Activated T-helper 1 cell treated with anti-CD3 and anti-CD28 coated beads, Interleukin-12 subunit alpha, Interleukin-12 subunit beta, Interleukin-2, Interleukin-4 antibody, amounts not matched to agents 30 ng/mL and 10 ng/mL and 1 ng/mL, durations not matched to agents 14 hours and 24 hours and 36 hours (primary cell): ENCODE data around the gene ZFAND3. TPM values are rescaled to one million over a fixed set of nuclear protein-coding genes. Genes with fewer than 3 reads are reported as not detected.
"Not testable (repeated sequence)": the region's sequence is repeated elsewhere in the genome, so short reads cannot be mapped to it uniquely, and the experiment has no call there.

Source experiments
- DNase-seq: peaks from one replicate; pipeline ENCODE4 v3.0.0; 2021; ENCODE audit warnings: low spot score
- H3K27ac Mint-ChIP-seq: one replicate; pipeline ENCODE4 v1.8.0; 2021; ENCODE audit warnings: mild to moderate bottlenecking, mixed read lengths
- H3K27me3 Mint-ChIP-seq: one replicate; pipeline ENCODE4 v1.8.0; 2022; ENCODE audit warnings: mild to moderate bottlenecking, moderate library complexity, mixed read lengths; ENCODE audit not compliant: insufficient read depth
- H3K36me3 Mint-ChIP-seq: one replicate; pipeline ENCODE4 v1.8.0; 2021; ENCODE audit warnings: low read depth, mixed read lengths
- H3K4me1 Mint-ChIP-seq: one replicate; pipeline ENCODE4 v1.8.0; 2021; ENCODE audit warnings: low read depth, mixed read lengths
- H3K4me3 Mint-ChIP-seq: one replicate; pipeline ENCODE4 v1.8.0; 2021; ENCODE audit warnings: mild to moderate bottlenecking, moderate library complexity, mixed read lengths
- H3K9me3 Mint-ChIP-seq: one replicate; pipeline ENCODE4 v1.8.0; 2021; ENCODE audit warnings: mixed read lengths
- intact Hi-C: fragments of 100-400 bp; cut with micrococcal nuclease; formaldehyde crosslinking; loops from one replicate; pipeline ENCODE4 v1.15.1; 2024
- total RNA-seq: library from RNA; stranded (reverse); gene quantifications from 2 replicates; pipeline ENCODE4 v1.2.3, GENCODE V29; 2022

The ZFAND3 gene
- total RNA-seq, 1 donor from 2014 or later: 44.1 TPM

GRCh38 chr6:37866590-37867507 lies 47.3 kb downstream of the ZFAND3 start:
- no peak overlapping the region for H3K4me3 Mint-ChIP-seq
- DNase-seq: no peak
- peaks cover 42% of the 10 kb centered on the region for H3K4me1 Mint-ChIP-seq
- H3K9me3 Mint-ChIP-seq: peaks cover 10% of the 10 kb centered on the region
- H3K36me3 Mint-ChIP-seq: peaks cover 12% of the 10 kb centered on the region
- peak overlapping the region; percentile 18 for H3K27ac Mint-ChIP-seq
- intact Hi-C loops: loop anchor here (1.0 kb wide), 1 partner anchor 9 kb away; no protein-coding TSS in a partner anchor
- no peaks in the 10 kb centered on the region for H3K27me3 Mint-ChIP-seq

DNA sequence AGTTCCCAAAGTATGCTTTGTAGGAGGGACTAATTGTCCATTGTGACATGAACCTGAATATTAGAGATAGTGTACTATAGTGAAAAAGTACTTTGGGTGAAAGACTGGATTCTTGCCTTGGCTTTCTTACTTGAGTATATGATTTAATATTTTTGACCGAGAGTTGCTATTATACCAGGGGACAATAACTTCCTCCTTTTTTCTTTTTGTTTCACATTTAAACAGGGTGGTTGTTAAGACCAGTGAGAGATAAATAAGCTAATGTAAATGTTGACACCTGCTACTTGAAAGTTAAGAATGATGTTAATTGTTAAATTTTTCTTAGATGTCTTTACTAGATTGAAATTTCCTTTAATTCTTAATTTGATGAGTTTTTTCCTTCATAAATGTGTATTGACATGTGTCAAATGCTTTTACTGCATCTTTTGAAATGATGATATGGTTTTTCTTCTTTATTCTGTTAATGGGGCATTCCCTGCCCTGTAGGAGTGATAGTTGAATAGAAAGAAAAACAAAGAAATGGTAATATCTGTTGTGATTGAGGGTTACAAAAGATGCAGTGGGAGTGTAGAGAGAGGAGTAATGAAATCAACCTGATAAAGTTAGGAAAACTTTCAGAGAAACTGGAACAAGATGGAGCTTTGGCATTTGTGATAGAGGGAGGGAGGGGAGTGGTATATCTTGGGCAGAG lies 48.4 kb downstream of the ZFAND3 start:
- Mint-ChIP-seq H3K27me3 (no peaks in the 10 kb centered on the region), H3K4me3 (no peak overlapping the region), H3K36me3 (peaks cover 11% of the 10 kb centered on the region), H3K27ac (peak overlapping the region; percentile 49), H3K4me1 (peaks cover 42% of the 10 kb centered on the region), H3K9me3 (peaks cover 10% of the 10 kb centered on the region)
- no peak for DNase-seq
- intact Hi-C loops: loop anchor here (1.0 to 2.0 kb wide), 4 partner anchors 8 to 119 kb away; partner anchors contain the start of gene ZFAND3

DNA sequence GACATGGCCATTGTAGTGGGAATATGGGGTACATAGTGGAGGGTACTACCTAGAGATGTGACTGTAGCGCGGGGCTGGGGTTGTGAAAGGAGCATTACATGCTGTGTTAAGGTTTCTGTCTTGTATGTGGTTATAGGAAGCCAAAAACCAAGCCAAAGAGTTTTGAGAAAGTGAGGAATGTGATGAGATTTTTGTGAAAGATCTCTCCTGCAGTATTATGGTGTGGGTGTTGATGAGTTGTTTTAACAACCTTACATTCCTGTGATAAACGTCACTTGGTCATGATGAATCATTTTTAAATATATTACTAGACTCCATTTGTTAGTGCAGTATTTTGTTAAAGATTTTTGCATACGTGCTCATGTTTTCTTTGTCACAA lies 48.9 kb downstream of the ZFAND3 start:
- DNase-seq: no peak
- intact Hi-C loops: loop anchor here (1.0 to 2.0 kb wide), 3 partner anchors 10 to 118 kb away; partner anchors contain the start of gene ZFAND3

DNA sequence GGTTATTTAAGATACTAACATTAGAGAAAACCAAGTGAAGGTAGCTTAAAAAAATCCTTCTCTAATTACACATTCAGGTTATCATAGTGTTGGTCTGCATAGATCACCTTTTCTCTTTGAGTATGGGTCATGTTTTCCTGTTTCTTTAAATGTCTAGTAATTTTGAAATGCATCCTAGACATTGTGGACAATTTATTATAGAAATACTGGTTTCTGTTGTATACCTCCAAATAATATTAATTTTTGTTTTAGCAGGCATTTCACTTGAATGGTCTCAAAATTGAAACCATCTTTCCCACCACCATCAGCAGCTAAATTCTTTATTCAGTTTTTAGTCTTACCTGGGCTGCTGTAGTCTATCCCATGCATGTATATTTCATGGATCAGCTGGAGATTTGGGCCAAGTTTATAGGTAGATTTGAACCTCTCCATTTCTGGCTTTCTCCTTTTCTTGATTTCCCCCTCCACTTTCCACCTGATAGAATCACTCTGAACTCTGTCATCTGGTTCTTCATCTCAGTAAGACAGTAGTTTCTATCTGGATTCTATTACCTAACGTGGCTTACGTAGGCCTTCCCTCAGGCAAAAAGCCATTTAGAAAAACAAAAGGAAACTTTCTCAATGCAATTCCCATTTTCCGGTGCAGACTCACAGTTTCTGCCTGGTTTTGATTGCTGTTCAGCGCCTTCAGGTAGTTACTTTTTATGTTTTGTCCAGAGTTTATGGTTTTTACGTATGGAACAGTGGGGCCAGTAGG lies 52.3 kb downstream of the ZFAND3 start:
- peaks cover 10% of the 10 kb centered on the region for H3K9me3 Mint-ChIP-seq
- peaks cover 31% of the 10 kb centered on the region for H3K4me1 Mint-ChIP-seq
- intact Hi-C loops: no loop called here
- no peak for DNase-seq
- no peaks in the 10 kb centered on the region for H3K27me3 Mint-ChIP-seq
- H3K27ac Mint-ChIP-seq: no peak overlapping the region
- no peak overlapping the region for H3K4me3 Mint-ChIP-seq
- peaks cover 15% of the 10 kb centered on the region for H3K36me3 Mint-ChIP-seq

More for the DNA sequence above, 48.9 kb downstream of the ZFAND3 start:
- H3K27ac Mint-ChIP-seq: peak overlapping the region; percentile 49
- no peaks in the 10 kb centered on the region for H3K27me3 Mint-ChIP-seq
- peaks cover 10% of the 10 kb centered on the region for H3K9me3 Mint-ChIP-seq
- peaks cover 42% of the 10 kb centered on the region for H3K4me1 Mint-ChIP-seq
- H3K36me3 Mint-ChIP-seq: peaks cover 12% of the 10 kb centered on the region
- no peak overlapping the region for H3K4me3 Mint-ChIP-seq

DNA sequence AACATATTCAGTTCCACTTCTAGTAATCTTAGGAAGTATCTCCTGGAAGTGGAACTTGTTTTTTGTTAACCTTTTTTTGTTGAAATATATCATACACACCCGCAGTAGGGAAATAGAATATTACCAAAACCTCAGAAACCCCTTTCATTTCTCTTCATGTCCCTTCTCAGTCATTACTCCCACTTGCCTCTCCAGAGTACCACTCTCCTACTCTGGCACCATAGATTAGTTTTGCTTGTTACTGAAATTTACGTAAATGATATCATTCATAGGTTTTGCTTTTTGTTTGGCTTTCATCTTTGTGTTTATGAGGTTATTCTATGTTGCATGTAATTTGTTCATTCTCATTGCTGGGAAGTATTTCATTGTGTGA lies 52.8 kb downstream of the ZFAND3 start:
- no peaks in the 10 kb centered on the region for H3K27me3 Mint-ChIP-seq
- DNase-seq: no peak
- no peak overlapping the region for H3K4me3 Mint-ChIP-seq
- H3K27ac Mint-ChIP-seq: no peak overlapping the region
- peaks cover 10% of the 10 kb centered on the region for H3K9me3 Mint-ChIP-seq
- H3K36me3 Mint-ChIP-seq: peaks cover 15% of the 10 kb centered on the region
- H3K4me1 Mint-ChIP-seq: peaks cover 31% of the 10 kb centered on the region
- intact Hi-C loops: no loop called here

- intact Hi-C loops: no loop called here
- H3K36me3 Mint-ChIP-seq: peaks cover 14% of the 10 kb centered on the region
- no peak for DNase-seq
- peaks cover 9% of the 10 kb centered on the region for H3K9me3 Mint-ChIP-seq
- no peaks in the 10 kb centered on the region for H3K27me3 Mint-ChIP-seq
- H3K4me3 Mint-ChIP-seq: no peak overlapping the region
- H3K4me1 Mint-ChIP-seq: peaks cover 25% of the 10 kb centered on the region
- no peak overlapping the region for H3K27ac Mint-ChIP-seq
Observed at GRCh38 chr6:37874726-37875125, 55.2 kb downstream of the ZFAND3 start.

- intact Hi-C loops: loop anchor here (1.0 kb wide), 1 partner anchor 8 kb away; no protein-coding TSS in a partner anchor
- H3K27me3 Mint-ChIP-seq: no peaks in the 10 kb centered on the region
- no peak overlapping the region for H3K4me3 Mint-ChIP-seq
- H3K9me3 Mint-ChIP-seq: peaks cover 6% of the 10 kb centered on the region
- no peak for DNase-seq
- peaks cover 25% of the 10 kb centered on the region for H3K4me1 Mint-ChIP-seq
- H3K36me3 Mint-ChIP-seq: peaks cover 13% of the 10 kb centered on the region
- H3K27ac Mint-ChIP-seq: no peak overlapping the region
Observed at GRCh38 chr6:37875561-37876309, 56.2 kb downstream of the ZFAND3 start.

DNA sequence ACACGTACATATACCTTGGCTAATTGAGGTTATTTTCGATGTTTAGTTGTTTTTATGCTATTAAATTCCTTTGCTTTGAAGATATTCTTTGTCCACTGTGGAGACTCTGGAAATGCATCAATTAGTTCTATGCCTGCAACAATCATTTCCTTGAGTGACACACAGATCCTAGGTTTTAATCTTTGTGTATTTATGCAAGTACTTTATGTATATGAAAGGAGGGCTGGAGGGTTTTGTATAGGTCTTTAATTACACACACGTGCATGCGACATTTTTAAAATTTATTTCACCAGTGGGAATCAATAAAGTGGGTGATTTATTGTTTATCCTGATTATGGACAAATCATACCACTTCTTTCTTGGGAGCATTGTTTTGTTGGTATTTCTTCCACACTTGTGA lies 57.3 kb downstream of the ZFAND3 start:
- no peaks in the 10 kb centered on the region for H3K27me3 Mint-ChIP-seq
- intact Hi-C loops: loop anchor here (1.0 kb wide), 1 partner anchor 10 kb away; no protein-coding TSS in a partner anchor

DNA sequence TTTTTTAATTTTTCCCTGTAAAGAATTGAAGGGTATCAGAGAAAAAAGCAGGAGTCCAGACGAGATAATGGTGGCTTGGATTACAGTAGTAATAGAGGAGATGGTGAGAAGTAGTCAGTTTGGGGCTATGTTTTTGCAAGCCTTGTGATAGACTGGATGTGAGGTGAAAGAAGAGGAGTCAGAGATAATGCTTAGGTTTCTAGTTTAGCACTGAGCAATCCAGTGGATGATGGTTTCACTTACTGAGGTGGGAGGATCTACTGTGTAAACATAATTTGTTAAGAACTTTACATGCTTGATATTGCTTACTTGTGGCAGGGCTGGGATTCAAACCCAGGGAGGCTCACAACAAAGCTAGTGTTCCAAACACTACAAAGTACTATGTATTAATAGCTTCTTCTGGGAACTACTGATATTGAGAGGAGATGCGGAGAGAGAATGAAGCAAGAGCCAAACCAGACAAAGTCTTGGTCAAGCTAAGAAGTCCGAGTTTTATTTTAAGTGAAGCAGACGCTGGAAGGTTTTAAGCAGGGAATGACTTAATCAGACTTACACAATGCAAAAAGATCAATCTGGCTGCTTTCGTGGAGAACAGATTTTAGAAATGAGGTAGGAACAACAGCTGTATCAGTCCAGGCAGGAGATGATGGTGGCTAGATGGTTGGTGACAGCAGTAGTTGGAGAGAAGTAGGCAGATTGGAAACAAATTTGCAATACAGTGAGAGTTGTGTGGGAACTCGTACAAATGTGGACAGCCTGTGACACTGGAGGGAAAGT lies 58.0 kb downstream of the ZFAND3 start:
- Mint-ChIP-seq H3K9me3 (no peaks in the 10 kb centered on the region), H3K27ac (peak overlapping the region; percentile 15), H3K4me1 (peaks cover 20% of the 10 kb centered on the region), H3K36me3 (peaks cover 5% of the 10 kb centered on the region), H3K4me3 (no peak overlapping the region), H3K27me3 (no peaks in the 10 kb centered on the region)
- intact Hi-C loops: no loop called here
- no peak for DNase-seq

More for the DNA sequence above, 57.3 kb downstream of the ZFAND3 start:
- Mint-ChIP-seq H3K9me3 (no peaks in the 10 kb centered on the region), H3K4me1 (peaks cover 20% of the 10 kb centered on the region), H3K4me3 (no peak overlapping the region), H3K36me3 (peaks cover 9% of the 10 kb centered on the region), H3K27ac (no peak overlapping the region)
- no peak for DNase-seq

- DNase-seq: no peak
- peaks cover 20% of the 10 kb centered on the region for H3K4me1 Mint-ChIP-seq
- peaks cover 5% of the 10 kb centered on the region for H3K36me3 Mint-ChIP-seq
- H3K4me3 Mint-ChIP-seq: no peak overlapping the region
- H3K27ac Mint-ChIP-seq: peak overlapping the region; percentile 15
- no peaks in the 10 kb centered on the region for H3K9me3 Mint-ChIP-seq
- no peaks in the 10 kb centered on the region for H3K27me3 Mint-ChIP-seq
- intact Hi-C loops: no loop called here
Observed at GRCh38 chr6:37878150-37878710, 58.7 kb downstream of the ZFAND3 start.

GRCh38 chr6:37880602-37881001 lies 61.1 kb downstream of the ZFAND3 start:
- DNase-seq, H3K36me3 Mint-ChIP-seq, H3K27ac Mint-ChIP-seq: not testable (repeated sequence)

More at GRCh38 chr6:37880602-37881001, 61.1 kb downstream of the ZFAND3 start:
- intact Hi-C loops, H3K4me3 Mint-ChIP-seq, H3K9me3 Mint-ChIP-seq, H3K27me3 Mint-ChIP-seq: not testable (repeated sequence)
- H3K4me1 Mint-ChIP-seq: peaks cover 20% of the 10 kb centered on the region
